ENCODE data around the gene CDCP1. TPM values are rescaled to one million over a fixed set of nuclear protein-coding genes. Genes with fewer than 3 reads are reported as not detected.
"Not testable (repeated sequence)": the region's sequence is repeated elsewhere in the genome, so short reads cannot be mapped to it uniquely, and the experiment has no call there.

The CDCP1 gene
- total RNA-seq, 2 experiments from 2014 or later, result 5.3 to 7.0 TPM

GRCh38 chr3:45062697-45063070 is 83.5 kb downstream of the CDCP1 start:
- Mint-ChIP-seq H3K4me3 (no peak overlapping the region), H3K27me3 (peaks cover 8% of the 10 kb centered on the region), H3K9me3 (ENCODE audit: low read depth) (no peaks in the 10 kb centered on the region), H3K36me3 (no peaks in the 10 kb centered on the region), H3K4me1 (peaks cover 27% of the 10 kb centered on the region), H3K27ac (no peak overlapping the region)
- DNase-seq (no peak), ATAC-seq (no peak)
- CTCF ChIA-PET, result no interaction called here

GRCh38 chr3:45060165-45060892 is 85.8 kb downstream of the CDCP1 start:
- H3K27ac Mint-ChIP-seq, result no peak overlapping the region
- H3K36me3 Mint-ChIP-seq, result no peaks in the 10 kb centered on the region
- H3K9me3 Mint-ChIP-seq (ENCODE audit: low read depth), result no peaks in the 10 kb centered on the region
- DNase-seq, result no peak
- H3K4me1 Mint-ChIP-seq, result peaks cover 21% of the 10 kb centered on the region
- ATAC-seq, result no peak
- no peaks in the 10 kb centered on the region for H3K27me3 Mint-ChIP-seq
- CTCF ChIA-PET, result interaction anchor here (1.0 to 1.2 kb wide), 2 partner anchors 58 to 150 kb away, joined by 3 to 5 read pairs; no protein-coding TSS in a partner anchor
- H3K4me3 Mint-ChIP-seq, result no peak overlapping the region

- ATAC-seq (no peak), DNase-seq (no peak)
- Mint-ChIP-seq H3K4me3 (no peak overlapping the region), H3K4me1 (peaks cover 17% of the 10 kb centered on the region), H3K36me3 (no peaks in the 10 kb centered on the region), H3K9me3 (ENCODE audit: low read depth) (no peaks in the 10 kb centered on the region), H3K27ac (no peak overlapping the region), H3K27me3 (no peaks in the 10 kb centered on the region)
- CTCF ChIA-PET, result interaction anchor here (7.9 kb wide), 1 partner anchor 16 kb away, joined by 71 read pairs; no protein-coding TSS in a partner anchor
These were observed 87.0 kb downstream of the CDCP1 start for GRCh38 chr3:45059132-45059531.

GRCh38 chr3:45057557-45057956 is 88.6 kb downstream of the CDCP1 start:
- Mint-ChIP-seq H3K4me3 (no peak overlapping the region), H3K4me1 (peaks cover 24% of the 10 kb centered on the region), H3K9me3 (ENCODE audit: low read depth) (no peaks in the 10 kb centered on the region), H3K27me3 (no peaks in the 10 kb centered on the region), H3K36me3 (no peaks in the 10 kb centered on the region), H3K27ac (no peak overlapping the region)
- peak; percentile 62 for DNase-seq
- CTCF ChIA-PET, result interaction anchor here (0.7 to 7.9 kb wide), 4 partner anchors 8 to 153 kb away, joined by 3 to 71 read pairs (median 5); no protein-coding TSS in a partner anchor
- ATAC-seq, result no peak

- peaks cover 22% of the 10 kb centered on the region for H3K4me1 Mint-ChIP-seq
- H3K27ac Mint-ChIP-seq, result no peak overlapping the region
- ATAC-seq, result no peak
These were observed 89.4 kb downstream of the CDCP1 start for GRCh38 chr3:45056608-45057301.

GRCh38 chr3:45055411-45056143 is 90.6 kb downstream of the CDCP1 start:
- no peak overlapping the region for H3K4me3 Mint-ChIP-seq
- DNase-seq, result no peak
- H3K27me3 Mint-ChIP-seq, result peaks cover 2% of the 10 kb centered on the region
- CTCF ChIA-PET, result interaction anchor here (0.6 to 7.9 kb wide), 13 partner anchors 11 to 1278 kb away, joined by 3 to 71 read pairs (median 4); no protein-coding TSS in a partner anchor
- peaks cover 22% of the 10 kb centered on the region for H3K4me1 Mint-ChIP-seq
- H3K27ac Mint-ChIP-seq, result no peak overlapping the region
- ATAC-seq, result no peak
- H3K9me3 Mint-ChIP-seq (ENCODE audit: low read depth), result no peaks in the 10 kb centered on the region
- no peaks in the 10 kb centered on the region for H3K36me3 Mint-ChIP-seq

More at GRCh38 chr3:45056608-45057301, 89.4 kb downstream of the CDCP1 start:
- Mint-ChIP-seq H3K27me3 (no peaks in the 10 kb centered on the region), H3K4me3 (no peak overlapping the region), H3K36me3 (no peaks in the 10 kb centered on the region), H3K9me3 (ENCODE audit: low read depth) (no peaks in the 10 kb centered on the region)
- CTCF ChIA-PET, result interaction anchor here (0.7 to 7.9 kb wide), 4 partner anchors 9 to 154 kb away, joined by 3 to 71 read pairs (median 5); no protein-coding TSS in a partner anchor
- no peak for DNase-seq

- H3K27ac Mint-ChIP-seq, result no peak overlapping the region
- ATAC-seq, result no peak
- CTCF ChIA-PET, result interaction anchor here (0.6 to 7.9 kb wide), 13 partner anchors 11 to 1279 kb away, joined by 3 to 71 read pairs (median 4); no protein-coding TSS in a partner anchor
- H3K9me3 Mint-ChIP-seq (ENCODE audit: low read depth), result no peaks in the 10 kb centered on the region
- H3K4me1 Mint-ChIP-seq, result peaks cover 22% of the 10 kb centered on the region
- DNase-seq, result no peak
- peaks cover 7% of the 10 kb centered on the region for H3K27me3 Mint-ChIP-seq
- H3K4me3 Mint-ChIP-seq, result no peak overlapping the region
- H3K36me3 Mint-ChIP-seq, result no peaks in the 10 kb centered on the region
These were observed 91.2 kb downstream of the CDCP1 start for GRCh38 chr3:45055032-45055410.

- H3K36me3 Mint-ChIP-seq, result no peaks in the 10 kb centered on the region
- no peak overlapping the region for H3K4me3 Mint-ChIP-seq
- H3K9me3 Mint-ChIP-seq (ENCODE audit: low read depth), result no peaks in the 10 kb centered on the region
- H3K4me1 Mint-ChIP-seq, result peaks cover 22% of the 10 kb centered on the region
- ATAC-seq, result no peak
- H3K27ac Mint-ChIP-seq, result no peak overlapping the region
- no peak for DNase-seq
- CTCF ChIA-PET, result interaction anchor here (1.3 to 7.9 kb wide), 4 partner anchors 11 to 156 kb away, joined by 4 to 71 read pairs (median 11); no protein-coding TSS in a partner anchor
- H3K27me3 Mint-ChIP-seq, result peaks cover 14% of the 10 kb centered on the region
These were observed 91.9 kb downstream of the CDCP1 start for GRCh38 chr3:45054196-45054857.

GRCh38 chr3:45053805-45054195 is 92.4 kb downstream of the CDCP1 start:
- H3K9me3 Mint-ChIP-seq (ENCODE audit: low read depth); DNase-seq; H3K4me3 Mint-ChIP-seq; H3K36me3 Mint-ChIP-seq; ATAC-seq; H3K27ac Mint-ChIP-seq: not testable (repeated sequence)
- Mint-ChIP-seq H3K4me1 (peaks cover 22% of the 10 kb centered on the region), H3K27me3 (peaks cover 19% of the 10 kb centered on the region)
- CTCF ChIA-PET, result interaction anchor here (1.5 to 7.9 kb wide), 3 partner anchors 10 to 157 kb away, joined by 7 to 71 read pairs (median 15); no protein-coding TSS in a partner anchor

GRCh38 chr3:45051685-45052084 is 94.5 kb downstream of the CDCP1 start:
- Mint-ChIP-seq H3K27me3 (peaks cover 37% of the 10 kb centered on the region), H3K4me1 (peaks cover 16% of the 10 kb centered on the region), H3K4me3 (no peak overlapping the region), H3K36me3 (no peaks in the 10 kb centered on the region), H3K9me3 (ENCODE audit: low read depth) (no peaks in the 10 kb centered on the region), H3K27ac (no peak overlapping the region)
- DNase-seq (no peak), ATAC-seq (no peak)
- CTCF ChIA-PET, result interaction anchor here (7.9 kb wide), 1 partner anchor 8 kb away, joined by 71 read pairs; no protein-coding TSS in a partner anchor

GRCh38 chr3:45049807-45050206 is 96.4 kb downstream of the CDCP1 start:
- ATAC-seq (no peak), DNase-seq (no peak)
- Mint-ChIP-seq H3K27ac (no peak overlapping the region), H3K9me3 (ENCODE audit: low read depth) (no peaks in the 10 kb centered on the region), H3K27me3 (peaks cover 49% of the 10 kb centered on the region), H3K4me1 (peaks cover 13% of the 10 kb centered on the region), H3K36me3 (no peaks in the 10 kb centered on the region), H3K4me3 (no peak overlapping the region)
- CTCF ChIA-PET, result no interaction called here

GRCh38 chr3:45048244-45048643 is 97.9 kb downstream of the CDCP1 start:
- DNase-seq (no peak), ATAC-seq (no peak)
- H3K4me1 Mint-ChIP-seq, result no peaks in the 10 kb centered on the region
- H3K4me3 Mint-ChIP-seq, result no peak overlapping the region
- H3K27me3 Mint-ChIP-seq, result peaks cover 49% of the 10 kb centered on the region
- CTCF ChIA-PET, result interaction anchor here (0.8 to 1.4 kb wide), 5 partner anchors 7 to 452 kb away, joined by 3 to 6 read pairs (median 4); no protein-coding TSS in a partner anchor
- H3K9me3 Mint-ChIP-seq (ENCODE audit: low read depth), result no peaks in the 10 kb centered on the region
- H3K27ac Mint-ChIP-seq, result no peak overlapping the region
- H3K36me3 Mint-ChIP-seq, result no peaks in the 10 kb centered on the region

Measured in activated CD8-positive, alpha-beta memory T cell treated with anti-CD3 and anti-CD28 coated beads, Interleukin-2, amount 10 ng/mL, durations not matched to agents 7 days and 5 days (primary cell).